ENCODE data around the gene SNAI1. TPM values are rescaled to one million over a fixed set of nuclear protein-coding genes. Genes with fewer than 3 reads are reported as not detected.

Gene SNAI1
- total RNA-seq, 2 donors from 2014 or later, result 2.2 to 3.3 TPM

GRCh38 chr20:50034567-50035180 lies 51.9 kb downstream of the SNAI1 start:
- peaks cover 27% of the 10 kb centered on the region for H3K27me3 Mint-ChIP-seq
- H3K36me3 Mint-ChIP-seq (ENCODE audit: low read depth), result peaks cover 2% of the 10 kb centered on the region
- peak overlapping the region; percentile 41 for H3K27ac Mint-ChIP-seq
- no peak for ATAC-seq
- no peak for DNase-seq
- H3K9me3 ChIP-seq (ENCODE audit: control insufficient read depth, low read length, poor library complexity, severe bottlenecking), result no peaks in the 10 kb centered on the region
- peaks cover 2% of the 10 kb centered on the region for H3K4me1 Mint-ChIP-seq
- H3K4me3 Mint-ChIP-seq, result no peak overlapping the region

- H3K4me3 Mint-ChIP-seq, result no peak overlapping the region
- H3K36me3 Mint-ChIP-seq (ENCODE audit: low read depth), result peaks cover under 1% of the 10 kb centered on the region
- H3K27ac Mint-ChIP-seq, result no peak overlapping the region
- DNase-seq (no peak), ATAC-seq (no peak)
- H3K27me3 Mint-ChIP-seq, result peaks cover 15% of the 10 kb centered on the region
- H3K4me1 Mint-ChIP-seq, result peaks cover 4% of the 10 kb centered on the region
- H3K9me3 ChIP-seq (ENCODE audit: control insufficient read depth, low read length, poor library complexity, severe bottlenecking), result no peaks in the 10 kb centered on the region
These were observed 53.9 kb downstream of the SNAI1 start for GRCh38 chr20:50036703-50037102.

GRCh38 chr20:50037123-50037522 lies 54.3 kb downstream of the SNAI1 start:
- H3K36me3 Mint-ChIP-seq (ENCODE audit: low read depth), result no peaks in the 10 kb centered on the region
- no peaks in the 10 kb centered on the region for H3K9me3 ChIP-seq (ENCODE audit: control insufficient read depth, low read length, poor library complexity, severe bottlenecking)
- no peak overlapping the region for H3K27ac Mint-ChIP-seq
- no peak for DNase-seq
- no peak for ATAC-seq
- H3K27me3 Mint-ChIP-seq, result peaks cover 11% of the 10 kb centered on the region
- H3K4me3 Mint-ChIP-seq, result no peak overlapping the region
- peaks cover 4% of the 10 kb centered on the region for H3K4me1 Mint-ChIP-seq

GRCh38 chr20:50037575-50037974 lies 54.8 kb downstream of the SNAI1 start:
- Mint-ChIP-seq H3K4me3 (no peak overlapping the region), H3K4me1 (peaks cover 4% of the 10 kb centered on the region), H3K27ac (no peak overlapping the region), H3K27me3 (peaks cover 11% of the 10 kb centered on the region), H3K36me3 (ENCODE audit: low read depth) (no peaks in the 10 kb centered on the region)
- DNase-seq (no peak), ATAC-seq (no peak)
- no peaks in the 10 kb centered on the region for H3K9me3 ChIP-seq (ENCODE audit: control insufficient read depth, low read length, poor library complexity, severe bottlenecking)

- Mint-ChIP-seq H3K36me3 (ENCODE audit: low read depth) (no peaks in the 10 kb centered on the region), H3K27ac (no peak overlapping the region)
- ATAC-seq, result no peak
These were observed 55.4 kb downstream of the SNAI1 start for GRCh38 chr20:50038169-50038568.

More at GRCh38 chr20:50038169-50038568, 55.4 kb downstream of the SNAI1 start:
- peaks cover 4% of the 10 kb centered on the region for H3K4me1 Mint-ChIP-seq
- peaks cover 11% of the 10 kb centered on the region for H3K27me3 Mint-ChIP-seq
- no peak for DNase-seq
- H3K4me3 Mint-ChIP-seq, result no peak overlapping the region
- no peaks in the 10 kb centered on the region for H3K9me3 ChIP-seq (ENCODE audit: control insufficient read depth, low read length, poor library complexity, severe bottlenecking)

Other genes starting within 250 kb of the SNAI1 start
- 10 to 100 TPM; 42.4 to 44.8 TPM for gene SLC9A8, start 170.2 kb upstream of the SNAI1 start, total RNA-seq
- 10 to 100 TPM; 23.5 to 24.9 TPM for gene SPATA2, start 67.5 kb upstream of the SNAI1 start, total RNA-seq
- gene RNF114, start 46.6 kb upstream of the SNAI1 start, total RNA-seq, result 100 to 1,000 TPM; 104 to 111 TPM
- gene UBE2V1, start 130.2 kb downstream of the SNAI1 start, total RNA-seq, result 100 to 1,000 TPM; 124 to 151 TPM
- 10 to 100 TPM; 14.3 to 22.6 TPM for gene PEDS1, start 170.7 kb downstream of the SNAI1 start, total RNA-seq
- 10 to 100 TPM; 18.1 to 32.8 TPM for gene CEBPB, start 207.8 kb downstream of the SNAI1 start, total RNA-seq

Data from T-helper 17 cell (primary cell).